Measurements from ENCODE around the gene PLIN4. TPM values are rescaled to one million over a fixed set of nuclear protein-coding genes. Genes with fewer than 3 reads are reported as not detected.
A peak's percentile ranks its signal among the peaks of the same experiment; 100 is the strongest.

The PLIN4 gene
- total RNA-seq, 1 donor from 2014 or later, result 0.27 TPM

DNA sequence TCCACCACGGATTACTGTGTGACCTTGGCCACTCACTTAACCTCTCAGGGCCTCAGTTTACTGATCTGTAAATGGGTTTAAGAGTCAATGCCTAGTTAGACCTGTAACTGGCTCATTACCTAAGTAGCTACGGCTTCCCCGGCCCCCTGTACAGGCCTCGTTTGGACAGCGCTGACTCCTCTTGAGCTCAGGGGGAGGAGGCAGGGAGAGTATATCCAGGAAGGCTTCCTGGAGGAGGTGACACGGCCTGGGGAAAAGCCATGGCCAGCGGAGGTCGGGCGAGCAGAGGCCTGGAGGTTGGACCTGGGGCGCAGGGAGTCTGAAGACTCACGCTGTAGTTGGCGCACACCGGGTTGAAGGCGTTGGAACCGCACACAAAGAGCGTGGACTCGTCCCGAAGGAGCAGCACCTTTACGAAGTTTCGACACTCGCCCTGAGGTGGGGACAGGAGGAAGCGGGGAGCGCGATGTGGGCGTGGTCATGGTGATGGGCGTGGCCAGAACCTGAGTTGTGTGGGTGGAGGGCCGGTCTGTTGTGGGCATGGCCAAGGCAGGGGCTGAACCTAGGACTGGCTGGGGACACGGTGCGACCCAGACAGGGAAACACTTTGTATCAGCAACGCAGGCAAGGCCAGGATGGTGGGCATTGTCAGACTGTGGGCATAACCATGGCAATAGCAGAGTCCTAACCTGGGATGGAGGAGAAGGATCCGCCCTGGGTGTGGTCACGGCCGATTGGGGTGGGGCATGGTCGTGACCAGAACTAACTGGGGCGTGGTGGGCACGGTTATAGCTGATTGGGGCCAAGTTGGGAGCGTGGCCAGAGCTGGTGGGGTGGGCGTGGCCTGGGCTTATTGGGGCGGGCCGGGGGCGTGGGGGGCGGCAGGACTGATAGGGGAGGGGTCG is 37.6 kb upstream of the PLIN4 start:
- TF ChIP-seq, protein P1, sequence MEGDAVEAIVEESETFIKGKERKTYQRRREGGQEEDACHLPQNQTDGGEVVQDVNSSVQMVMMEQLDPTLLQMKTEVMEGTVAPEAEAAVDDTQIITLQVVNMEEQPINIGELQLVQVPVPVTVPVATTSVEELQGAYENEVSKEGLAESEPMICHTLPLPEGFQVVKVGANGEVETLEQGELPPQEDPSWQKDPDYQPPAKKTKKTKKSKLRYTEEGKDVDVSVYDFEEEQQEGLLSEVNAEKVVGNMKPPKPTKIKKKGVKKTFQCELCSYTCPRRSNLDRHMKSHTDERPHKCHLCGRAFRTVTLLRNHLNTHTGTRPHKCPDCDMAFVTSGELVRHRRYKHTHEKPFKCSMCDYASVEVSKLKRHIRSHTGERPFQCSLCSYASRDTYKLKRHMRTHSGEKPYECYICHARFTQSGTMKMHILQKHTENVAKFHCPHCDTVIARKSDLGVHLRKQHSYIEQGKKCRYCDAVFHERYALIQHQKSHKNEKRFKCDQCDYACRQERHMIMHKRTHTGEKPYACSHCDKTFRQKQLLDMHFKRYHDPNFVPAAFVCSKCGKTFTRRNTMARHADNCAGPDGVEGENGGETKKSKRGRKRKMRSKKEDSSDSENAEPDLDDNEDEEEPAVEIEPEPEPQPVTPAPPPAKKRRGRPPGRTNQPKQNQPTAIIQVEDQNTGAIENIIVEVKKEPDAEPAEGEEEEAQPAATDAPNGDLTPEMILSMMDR (IDR thresholded peaks at IDR 0.05; ENCODE audit: partially characterized antibody, unreplicated experiment), result no peak
- peak overlapping the region; percentile 20 for H3K4me3 Mint-ChIP-seq (ENCODE audit: unreplicated experiment)
- DNase-seq, result no peak
- H3K36me3 Mint-ChIP-seq (ENCODE audit: unreplicated experiment), result peaks cover 20% of the 10 kb centered on the region
- H3K27me3 Mint-ChIP-seq (ENCODE audit: unreplicated experiment), result peaks cover 20% of the 10 kb centered on the region
- no peaks in the 10 kb centered on the region for H3K4me1 Mint-ChIP-seq (ENCODE audit: low read depth, unreplicated experiment)
- H3K27ac Mint-ChIP-seq (ENCODE audit: unreplicated experiment), result no peak overlapping the region
- peaks cover 22% of the 10 kb centered on the region for H3K9me3 Mint-ChIP-seq (ENCODE audit: unreplicated experiment)

DNA sequence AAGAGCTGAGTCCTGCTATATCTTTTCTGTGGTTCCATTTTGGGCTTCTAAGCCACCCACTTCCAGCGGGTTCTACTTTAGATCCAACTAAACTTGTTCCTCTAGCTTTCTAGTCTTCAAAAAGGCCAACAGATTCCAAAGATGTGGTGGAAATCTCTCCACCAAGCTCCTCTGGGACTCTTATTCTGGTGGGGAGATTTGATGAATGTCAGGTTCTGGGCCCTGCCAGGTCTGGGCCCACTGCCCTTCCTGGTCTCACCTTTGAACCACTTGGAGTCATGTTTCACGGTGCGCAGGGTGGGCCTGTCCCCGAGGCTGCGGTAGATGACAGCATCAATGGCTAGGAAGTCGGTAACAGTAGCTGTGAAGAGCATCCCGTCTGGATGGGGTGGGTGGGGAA is 36.4 kb upstream of the PLIN4 start:
- Mint-ChIP-seq H3K4me3 (ENCODE audit: unreplicated experiment) (no peak overlapping the region), H3K27ac (ENCODE audit: unreplicated experiment) (no peak overlapping the region), H3K27me3 (ENCODE audit: unreplicated experiment) (peaks cover 22% of the 10 kb centered on the region), H3K36me3 (ENCODE audit: unreplicated experiment) (peaks cover 20% of the 10 kb centered on the region), H3K9me3 (ENCODE audit: unreplicated experiment) (peaks cover 22% of the 10 kb centered on the region), H3K4me1 (ENCODE audit: low read depth, unreplicated experiment) (no peaks in the 10 kb centered on the region)
- TF ChIP-seq, protein P1 (IDR thresholded peaks at IDR 0.05; ENCODE audit: partially characterized antibody, unreplicated experiment), result no peak
- no peak for DNase-seq

DNA sequence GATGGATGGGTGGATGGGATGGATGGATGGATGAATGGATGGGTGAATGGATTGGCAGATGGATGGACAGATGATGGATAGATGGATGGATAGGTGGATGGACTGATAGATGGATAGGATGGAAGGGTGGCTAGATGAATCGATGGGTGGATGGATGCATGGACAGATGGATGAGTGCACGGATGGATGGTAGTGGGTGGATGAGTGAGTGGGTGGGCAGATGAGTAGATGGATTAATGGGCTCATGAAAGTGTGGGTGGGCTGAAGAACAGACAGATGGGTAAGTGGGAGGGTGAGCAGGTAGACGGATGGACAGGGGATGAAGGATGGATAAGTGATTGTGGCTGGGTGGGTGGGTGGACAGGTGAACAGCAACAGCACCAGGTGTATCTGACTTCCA is 35.5 kb upstream of the PLIN4 start:
- peaks cover 22% of the 10 kb centered on the region for H3K27me3 Mint-ChIP-seq (ENCODE audit: unreplicated experiment)
- TF ChIP-seq, protein P1 (IDR thresholded peaks at IDR 0.05; ENCODE audit: partially characterized antibody, unreplicated experiment), result no peak
- H3K27ac Mint-ChIP-seq (ENCODE audit: unreplicated experiment), result peak overlapping the region; percentile 28
- no peaks in the 10 kb centered on the region for H3K4me1 Mint-ChIP-seq (ENCODE audit: low read depth, unreplicated experiment)
- H3K4me3 Mint-ChIP-seq (ENCODE audit: unreplicated experiment), result no peak overlapping the region
- peaks cover 20% of the 10 kb centered on the region for H3K36me3 Mint-ChIP-seq (ENCODE audit: unreplicated experiment)
- DNase-seq, result no peak
- H3K9me3 Mint-ChIP-seq (ENCODE audit: unreplicated experiment), result peaks cover 24% of the 10 kb centered on the region

DNA sequence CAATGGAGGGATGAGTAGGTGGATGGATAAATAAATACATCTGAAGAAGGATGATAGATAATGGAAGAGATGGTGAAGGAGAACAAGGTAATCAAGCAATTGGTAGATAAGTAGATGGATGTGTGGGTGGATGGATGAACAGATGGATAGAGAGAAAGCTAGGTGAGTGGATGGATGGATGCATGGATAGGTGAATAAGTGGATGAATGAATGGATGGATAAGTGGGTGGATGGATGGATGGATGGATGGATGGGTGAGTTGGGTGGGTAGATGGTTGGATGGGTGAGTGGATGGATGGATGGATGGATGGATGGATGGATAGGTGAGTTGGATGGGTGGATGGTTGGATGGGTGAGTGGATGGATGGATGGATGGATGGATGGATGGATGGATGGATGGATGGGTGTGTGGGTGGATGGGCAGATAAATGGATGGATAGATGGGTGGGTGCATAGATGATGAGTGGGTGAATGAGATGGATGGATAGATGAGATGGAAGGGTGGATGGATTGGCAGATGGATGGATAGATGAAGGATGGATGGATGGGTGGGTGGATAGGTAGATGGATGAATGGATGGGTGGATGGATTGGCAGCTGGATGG is 34.9 kb upstream of the PLIN4 start:
- H3K4me3 Mint-ChIP-seq (ENCODE audit: unreplicated experiment), result peak overlapping the region; percentile 72
- H3K36me3 Mint-ChIP-seq (ENCODE audit: unreplicated experiment), result peaks cover 20% of the 10 kb centered on the region
- TF ChIP-seq, protein P1 (IDR thresholded peaks at IDR 0.05; ENCODE audit: partially characterized antibody, unreplicated experiment), result no peak

DNA sequence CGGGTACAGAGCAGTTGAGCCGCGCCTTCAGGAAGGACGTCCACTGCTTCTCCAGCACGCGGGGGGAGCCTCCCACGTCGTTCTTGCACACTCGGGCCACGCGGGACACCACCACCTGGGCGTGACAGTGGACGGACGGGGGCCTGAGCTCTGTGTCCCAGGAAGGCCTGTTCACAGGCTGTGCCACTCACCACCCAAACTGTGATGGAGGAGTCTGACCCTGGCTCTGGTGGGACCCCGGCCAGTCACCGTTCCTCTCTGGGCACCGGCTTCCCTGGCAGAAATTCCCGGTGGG is 34.2 kb upstream of the PLIN4 start:
- TF ChIP-seq, protein P1 (IDR thresholded peaks at IDR 0.05; ENCODE audit: partially characterized antibody, unreplicated experiment), result no peak
- Mint-ChIP-seq H3K27me3 (ENCODE audit: unreplicated experiment) (peaks cover 25% of the 10 kb centered on the region), H3K36me3 (ENCODE audit: unreplicated experiment) (peaks cover 20% of the 10 kb centered on the region), H3K4me1 (ENCODE audit: low read depth, unreplicated experiment) (no peaks in the 10 kb centered on the region), H3K4me3 (ENCODE audit: unreplicated experiment) (no peak overlapping the region), H3K27ac (ENCODE audit: unreplicated experiment) (no peak overlapping the region), H3K9me3 (ENCODE audit: unreplicated experiment) (peaks cover 21% of the 10 kb centered on the region)
- no peak for DNase-seq

More for the DNA sequence above, 34.9 kb upstream of the PLIN4 start:
- H3K27me3 Mint-ChIP-seq (ENCODE audit: unreplicated experiment), result peaks cover 22% of the 10 kb centered on the region
- peak overlapping the region; percentile 64 for H3K27ac Mint-ChIP-seq (ENCODE audit: unreplicated experiment)
- no peak for DNase-seq
- H3K9me3 Mint-ChIP-seq (ENCODE audit: unreplicated experiment), result peaks cover 22% of the 10 kb centered on the region
- H3K4me1 Mint-ChIP-seq (ENCODE audit: low read depth, unreplicated experiment), result no peaks in the 10 kb centered on the region

Data from glutamatergic neuron (in vitro differentiated cells).